KOPT-K1 (cell line): Measurements from ENCODE around the gene MALAT1.

Experiments used
- H3K27ac ChIP-seq: fragments of 200-600 bp; sonication (generic); 2 replicates; pipeline ENCODE4 v1.5.1; 2016; ENCODE audit warnings: antibody characterized with exemption, mild to moderate bottlenecking, low read depth, low read length; ENCODE audit not compliant: poor library complexity, severe bottlenecking
- H3K36me3 ChIP-seq: fragments of 200-600 bp; sonication (generic); 2 replicates; pipeline ENCODE4 v1.5.1; 2017; ENCODE audit warnings: antibody characterized with exemption, mild to moderate bottlenecking, low read length, moderate library complexity; ENCODE audit not compliant: insufficient read depth
- H3K9me3 ChIP-seq: fragments of 200-600 bp; sonication (generic); 2 replicates; pipeline ENCODE4 v1.5.1; 2017; ENCODE audit warnings: antibody characterized with exemption, low read length, mild to moderate bottlenecking; ENCODE audit not compliant: insufficient read depth, poor library complexity, severe bottlenecking

MALAT1 gene

GRCh38 chr11:65473278-65473860 lies 25.5 kb upstream of the MALAT1 start:
- Histone ChIP-seq H3K9me3 (no peaks in the 10 kb centered on the region), H3K36me3 (no peaks in the 10 kb centered on the region), H3K27ac (no peak overlapping the region)

DNA sequence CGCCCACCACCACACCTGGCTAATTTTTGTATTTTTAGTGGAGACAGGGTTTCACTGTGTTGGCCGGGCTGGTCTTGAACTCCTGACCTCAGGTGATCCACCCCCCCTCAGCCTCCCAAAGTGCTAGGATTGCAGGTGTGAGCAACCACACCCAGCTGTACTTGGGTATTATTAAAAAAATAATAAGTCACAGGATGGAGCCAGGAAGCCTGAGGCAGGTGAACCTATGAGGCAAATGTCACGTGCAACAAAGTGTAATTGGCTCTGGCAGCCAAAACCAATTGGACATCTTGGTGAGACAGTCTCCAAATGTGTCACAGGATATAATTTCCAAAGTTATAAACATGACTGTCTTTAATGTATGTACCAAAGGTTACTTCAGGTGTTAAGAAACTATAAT lies 24.0 kb upstream of the MALAT1 start:
- Histone ChIP-seq H3K27ac (no peak overlapping the region), H3K9me3 (no peaks in the 10 kb centered on the region), H3K36me3 (no peaks in the 10 kb centered on the region)

DNA sequence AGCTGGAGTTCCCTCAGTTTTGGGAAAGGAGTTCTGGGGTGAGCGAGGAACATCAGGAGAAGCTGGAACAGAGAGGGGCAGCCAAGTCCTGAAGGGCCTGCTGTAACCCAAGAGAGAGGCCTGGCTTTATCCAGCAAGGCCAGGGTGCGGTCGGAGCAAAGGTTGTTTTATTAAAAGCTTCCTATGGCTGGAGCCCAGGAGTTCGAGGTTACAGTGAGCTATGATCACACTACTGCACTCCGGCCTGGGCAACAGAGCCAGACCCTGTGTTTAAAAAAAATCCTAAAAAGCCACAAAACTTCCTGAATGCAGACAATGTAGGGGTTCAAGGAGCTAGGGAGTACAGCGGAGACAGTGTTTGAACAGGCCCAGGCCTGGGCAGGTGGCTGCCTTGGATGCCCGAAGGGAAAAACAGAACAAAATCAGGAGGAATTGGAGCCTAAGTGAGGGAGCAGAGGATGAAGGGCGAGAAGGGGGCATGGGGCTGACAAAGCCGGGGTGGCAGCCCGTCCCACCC lies 22.2 kb upstream of the MALAT1 start:
- no peaks in the 10 kb centered on the region for H3K36me3 ChIP-seq
- H3K9me3 ChIP-seq: no peaks in the 10 kb centered on the region
- H3K27ac ChIP-seq: peak overlapping the region; percentile 94

- H3K9me3 ChIP-seq: no peaks in the 10 kb centered on the region
- no peaks in the 10 kb centered on the region for H3K36me3 ChIP-seq
- peak overlapping the region; percentile 94 for H3K27ac ChIP-seq
These were observed 21.5 kb upstream of the MALAT1 start for GRCh38 chr11:65477149-65477965.

- no peaks in the 10 kb centered on the region for H3K9me3 ChIP-seq
- H3K27ac ChIP-seq: peak overlapping the region; percentile 94
- no peaks in the 10 kb centered on the region for H3K36me3 ChIP-seq
These were observed 20.3 kb upstream of the MALAT1 start for GRCh38 chr11:65478388-65479183.

GRCh38 chr11:65479184-65480145 lies 19.4 kb upstream of the MALAT1 start:
- Histone ChIP-seq H3K9me3 (no peaks in the 10 kb centered on the region), H3K27ac (no peak overlapping the region), H3K36me3 (no peaks in the 10 kb centered on the region)

- Histone ChIP-seq H3K36me3 (no peaks in the 10 kb centered on the region), H3K27ac (no peak overlapping the region), H3K9me3 (no peaks in the 10 kb centered on the region)
These were observed 16.5 kb upstream of the MALAT1 start for GRCh38 chr11:65482306-65482850.

DNA sequence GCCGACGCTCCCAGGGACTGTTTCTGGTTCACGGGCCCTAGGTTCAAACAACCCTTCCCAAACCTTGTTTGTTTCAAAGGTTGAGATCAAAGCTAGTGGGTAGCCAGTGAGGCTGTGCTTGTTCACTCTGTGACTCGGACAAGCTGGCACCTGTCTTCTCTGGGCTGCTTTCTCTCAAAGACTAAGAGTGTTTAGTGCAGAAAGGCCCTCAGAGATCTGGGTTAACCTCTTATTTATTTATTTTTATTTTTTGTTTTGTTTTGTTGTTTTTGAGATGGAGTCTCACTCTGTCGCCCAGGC lies 13.0 kb upstream of the MALAT1 start:
- Histone ChIP-seq H3K36me3 (no peaks in the 10 kb centered on the region), H3K9me3 (no peaks in the 10 kb centered on the region), H3K27ac (no peak overlapping the region)

GRCh38 chr11:65486570-65487466 lies 12.0 kb upstream of the MALAT1 start:
- no peaks in the 10 kb centered on the region for H3K36me3 ChIP-seq
- no peak overlapping the region for H3K27ac ChIP-seq

GRCh38 chr11:65487467-65488272 lies 11.2 kb upstream of the MALAT1 start:
- Histone ChIP-seq H3K9me3 (no peaks in the 10 kb centered on the region), H3K36me3 (no peaks in the 10 kb centered on the region), H3K27ac (no peak overlapping the region)

More at GRCh38 chr11:65486570-65487466, 12.0 kb upstream of the MALAT1 start:
- H3K9me3 ChIP-seq: no peaks in the 10 kb centered on the region

- H3K36me3 ChIP-seq: no peaks in the 10 kb centered on the region
- no peaks in the 10 kb centered on the region for H3K9me3 ChIP-seq
- H3K27ac ChIP-seq: no peak overlapping the region
These were observed 10.4 kb upstream of the MALAT1 start for GRCh38 chr11:65488273-65489034.

GRCh38 chr11:65489035-65489705 lies 9.7 kb upstream of the MALAT1 start:
- Histone ChIP-seq H3K27ac (no peak overlapping the region), H3K36me3 (no peaks in the 10 kb centered on the region), H3K9me3 (no peaks in the 10 kb centered on the region)
